SK-N-SH treated with all-trans-retinoic acid at 6 μM for 48 hours (cell line): ENCODE results near the gene CRLF3.
"Not testable (repeated sequence)": the region's sequence is repeated elsewhere in the genome, so short reads cannot be mapped to it uniquely, and the experiment has no call there.

Experiments
- ARNTL ChIP-seq: fragments of 450-650 bp; formaldehyde crosslinking; IDR thresholded peaks from 2 replicates; pipeline ENCODE4 v1.5.0; 2020; ENCODE audit warnings: low read depth, mild to moderate bottlenecking, moderate library complexity, borderline replicate concordance
- ESRRG ChIP-seq: fragments of 250-450 bp; sonication (Bioruptor Pico); IDR thresholded peaks from 2 replicates; pipeline ENCODE4 v1.6.1; 2021; ENCODE audit warnings: mild to moderate bottlenecking
- OSR1 ChIP-seq: fragments of 250-450 bp; sonication (Bioruptor Pico); IDR thresholded peaks from 2 replicates; pipeline ENCODE4 v1.8.0; 2022; ENCODE audit warnings: moderate library complexity, mild to moderate bottlenecking, inconsistent platforms
- SNAI2 ChIP-seq: fragments of 250-450 bp; sonication (Bioruptor Pico); IDR thresholded peaks from 2 replicates; pipeline ENCODE4 v1.5.0; 2020; ENCODE audit warnings: mild to moderate bottlenecking, moderate library complexity
- TOX ChIP-seq: fragments of 250-450 bp; sonication (Bioruptor Pico); IDR thresholded peaks from 2 replicates; pipeline ENCODE4 v1.8.0; 2021; ENCODE audit warnings: mild to moderate bottlenecking, moderate library complexity, borderline replicate concordance
- ZFP3 ChIP-seq: fragments of 250-450 bp; sonication (Bioruptor Pico); IDR thresholded peaks from 2 replicates; pipeline ENCODE4 v1.5.0; 2020; ENCODE audit warnings: mild to moderate bottlenecking, moderate library complexity
- ZFP30 ChIP-seq: fragments of 450-650 bp; formaldehyde crosslinking; IDR thresholded peaks from 2 replicates; pipeline ENCODE4 v1.5.0; 2022; ENCODE audit warnings: mild to moderate bottlenecking, moderate library complexity
- TF ChIP-seq, protein P1 (sequence below): fragments of 250-450 bp; sonication (Bioruptor Pico); IDR thresholded peaks from 2 replicates; pipeline ENCODE4 v1.5.1; 2020; ENCODE audit warnings: low read depth, mild to moderate bottlenecking, moderate library complexity
- TF ChIP-seq, protein P2 (sequence below): fragments of 250-450 bp; sonication (Bioruptor Pico); IDR thresholded peaks from 2 replicates; pipeline ENCODE4 v1.5.1; 2021; ENCODE audit warnings: mild to moderate bottlenecking, moderate library complexity

DNA sequence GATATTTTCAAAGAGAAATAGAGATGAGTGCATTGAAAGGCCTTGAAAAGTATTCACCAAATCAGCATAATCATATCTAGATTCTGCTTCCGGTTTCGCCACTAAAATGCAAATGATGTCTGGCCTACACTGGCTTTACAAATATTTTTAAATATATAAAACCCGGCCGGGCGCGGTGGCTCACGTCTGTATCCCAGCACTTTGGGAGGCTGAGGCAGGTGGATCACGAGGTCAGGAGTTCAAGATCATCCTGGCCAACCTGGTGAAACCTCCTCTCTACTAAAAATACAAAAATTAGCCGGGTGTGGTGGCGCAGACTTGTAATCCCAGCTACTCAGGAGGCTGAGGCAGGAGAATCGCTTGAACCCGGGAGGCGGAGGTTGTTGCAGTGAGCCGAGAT is 1.6 kb downstream of the CRLF3 start:
- TF ChIP-seq ZFP3 (CRISPR knock-in tag); SNAI2; TOX (CRISPR knock-in tag); ARNTL; ESRRG; ZFP30 (CRISPR knock-in tag); OSR1 (CRISPR knock-in tag): not testable (repeated sequence)
- TF ChIP-seq, protein P1, sequence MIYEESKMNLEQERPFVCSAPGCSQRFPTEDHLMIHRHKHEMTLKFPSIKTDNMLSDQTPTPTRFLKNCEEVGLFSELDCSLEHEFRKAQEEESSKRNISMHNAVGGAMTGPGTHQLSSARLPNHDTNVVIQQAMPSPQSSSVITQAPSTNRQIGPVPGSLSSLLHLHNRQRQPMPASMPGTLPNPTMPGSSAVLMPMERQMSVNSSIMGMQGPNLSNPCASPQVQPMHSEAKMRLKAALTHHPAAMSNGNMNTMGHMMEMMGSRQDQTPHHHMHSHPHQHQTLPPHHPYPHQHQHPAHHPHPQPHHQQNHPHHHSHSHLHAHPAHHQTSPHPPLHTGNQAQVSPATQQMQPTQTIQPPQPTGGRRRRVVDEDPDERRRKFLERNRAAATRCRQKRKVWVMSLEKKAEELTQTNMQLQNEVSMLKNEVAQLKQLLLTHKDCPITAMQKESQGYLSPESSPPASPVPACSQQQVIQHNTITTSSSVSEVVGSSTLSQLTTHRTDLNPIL (CRISPR knock-in tag): not testable (repeated sequence)
- TF ChIP-seq, protein P2, sequence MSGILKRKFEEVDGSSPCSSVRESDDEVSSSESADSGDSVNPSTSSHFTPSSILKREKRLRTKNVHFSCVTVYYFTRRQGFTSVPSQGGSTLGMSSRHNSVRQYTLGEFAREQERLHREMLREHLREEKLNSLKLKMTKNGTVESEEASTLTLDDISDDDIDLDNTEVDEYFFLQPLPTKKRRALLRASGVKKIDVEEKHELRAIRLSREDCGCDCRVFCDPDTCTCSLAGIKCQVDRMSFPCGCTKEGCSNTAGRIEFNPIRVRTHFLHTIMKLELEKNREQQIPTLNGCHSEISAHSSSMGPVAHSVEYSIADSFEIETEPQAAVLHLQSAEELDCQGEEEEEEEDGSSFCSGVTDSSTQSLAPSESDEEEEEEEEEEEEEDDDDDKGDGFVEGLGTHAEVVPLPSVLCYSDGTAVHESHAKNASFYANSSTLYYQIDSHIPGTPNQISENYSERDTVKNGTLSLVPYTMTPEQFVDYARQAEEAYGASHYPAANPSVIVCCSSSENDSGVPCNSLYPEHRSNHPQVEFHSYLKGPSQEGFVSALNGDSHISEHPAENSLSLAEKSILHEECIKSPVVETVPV (CRISPR knock-in tag): not testable (repeated sequence)
